SK-N-MC (cell line): ENCODE results near the gene CACNA1C.

ENCODE experiments used
- EZH2 ChIP-seq: fragments of 200-600 bp; sonication (generic); IDR thresholded peaks from one replicate; pipeline ENCODE4 v1.6.1; 2017; ENCODE audit warnings: antibody characterized with exemption
- FOXP2 ChIP-seq: optimal IDR thresholded peaks from 2 replicates; pipeline ENCODE3; 2011; ENCODE audit warnings: mild to moderate bottlenecking, moderate library complexity; ENCODE audit not compliant: insufficient read depth; ENCODE audit errors: extremely low read length, control extremely low read depth
- POLR2AphosphoS5 ChIP-seq: IDR thresholded peaks from 2 replicates; pipeline ENCODE4 v1.6.1; 2012; ENCODE audit warnings: mild to moderate bottlenecking, low read depth, low read length, borderline replicate concordance

DNA sequence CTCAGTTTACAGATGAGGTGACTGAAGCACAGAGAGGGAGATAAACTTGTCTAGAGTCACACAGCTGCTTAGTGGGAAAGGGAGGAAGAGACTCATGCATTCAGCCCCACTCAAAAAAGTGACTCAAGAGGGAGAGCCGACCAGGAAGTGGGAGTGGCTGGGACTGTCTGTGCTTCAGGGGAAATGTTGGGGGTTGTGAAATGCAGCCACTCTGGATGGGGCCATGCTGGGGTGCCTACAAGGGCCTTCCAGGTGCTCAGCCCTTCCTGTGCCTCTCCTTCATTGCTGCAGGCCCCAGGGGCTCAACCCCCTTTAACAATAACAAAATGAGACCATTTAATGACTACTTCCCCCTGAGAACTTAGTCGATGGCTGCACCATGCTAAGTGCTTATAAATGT lies 41.8 kb downstream of the CACNA1C start:
- TF ChIP-seq POLR2AphosphoS5 (no peak), EZH2 (no peak), FOXP2 (no peak)
